ENCODE results near the gene RBM18. TPM values are rescaled to one million over a fixed set of nuclear protein-coding genes. Genes with fewer than 3 reads are reported as not detected.

Gene RBM18
- 16.0 TPM for total RNA-seq

GRCh38 chr9:122264360-122265148 lies at the start of gene RBM18, which contains the start of gene MRRF:
TSS of gene RBM18 (minus strand) at chr9:122264840. CDS start at chr9:122261492, 3,348 bp downstream.
TSS of gene MRRF (plus strand) at chr9:122264882. CDS start at chr9:122270892, 6,010 bp downstream.
- peak; percentile 98 for ATAC-seq
- intact Hi-C loops (cut with DNase I) = no loop called here
- peak; percentile 93 for DNase-seq (ENCODE audit: low spot score)

GRCh38 chr9:122314165-122314564 lies 49.5 kb upstream of the RBM18 start:
- intact Hi-C loops (cut with DNase I) = no loop called here
- DNase-seq (ENCODE audit: low spot score) = no peak
- ATAC-seq = no peak

GRCh38 chr9:122309861-122310260 lies 45.2 kb upstream of the RBM18 start:
- intact Hi-C loops (cut with DNase I) = no loop called here

GRCh38 chr9:122307925-122308324 lies 43.3 kb upstream of the RBM18 start:
- DNase-seq (ENCODE audit: low spot score) = no peak
- intact Hi-C loops (cut with DNase I) = no loop called here
- ATAC-seq = no peak

More at GRCh38 chr9:122309861-122310260, 45.2 kb upstream of the RBM18 start:
- no peak for ATAC-seq
- no peak for DNase-seq (ENCODE audit: low spot score)

- DNase-seq (ENCODE audit: low spot score) (no peak), ATAC-seq (no peak)
- intact Hi-C loops (cut with DNase I) = no loop called here
These were observed 42.4 kb upstream of the RBM18 start for GRCh38 chr9:122307061-122307460.

- ATAC-seq (no peak), DNase-seq (ENCODE audit: low spot score) (no peak)
- intact Hi-C loops (cut with DNase I) = no loop called here
These were observed 37.8 kb upstream of the RBM18 start for GRCh38 chr9:122302237-122303093.

GRCh38 chr9:122297512-122297911 lies 32.9 kb upstream of the RBM18 start:
- ATAC-seq = no peak
- intact Hi-C loops (cut with DNase I) = no loop called here
- DNase-seq (ENCODE audit: low spot score) = no peak

GRCh38 chr9:122294531-122294930 lies 29.9 kb upstream of the RBM18 start:
- DNase-seq (ENCODE audit: low spot score) (no peak), ATAC-seq (no peak)
- intact Hi-C loops (cut with DNase I) = no loop called here

- ATAC-seq = no peak
- intact Hi-C loops (cut with DNase I) = no loop called here
These were observed 26.8 kb upstream of the RBM18 start for GRCh38 chr9:122291458-122291857.

GRCh38 chr9:122287214-122287720 lies 22.6 kb upstream of the RBM18 start:
- ATAC-seq = no peak
- intact Hi-C loops (cut with DNase I) = no loop called here

More at GRCh38 chr9:122291458-122291857, 26.8 kb upstream of the RBM18 start:
- no peak for DNase-seq (ENCODE audit: low spot score)

GRCh38 chr9:122286764-122287163 lies 22.1 kb upstream of the RBM18 start:
- DNase-seq (ENCODE audit: low spot score) = no peak
- intact Hi-C loops (cut with DNase I) = no loop called here
- no peak for ATAC-seq

More at GRCh38 chr9:122287214-122287720, 22.6 kb upstream of the RBM18 start:
- no peak for DNase-seq (ENCODE audit: low spot score)

GRCh38 chr9:122281368-122281767 lies 16.7 kb upstream of the RBM18 start:
- DNase-seq (ENCODE audit: low spot score) (no peak), ATAC-seq (no peak)
- intact Hi-C loops (cut with DNase I) = no loop called here

- intact Hi-C loops (cut with DNase I) = no loop called here
- DNase-seq (ENCODE audit: low spot score) = no peak
- no peak for ATAC-seq
These were observed 12.8 kb upstream of the RBM18 start for GRCh38 chr9:122277285-122277897.

GRCh38 chr9:122276096-122276495 lies 11.5 kb upstream of the RBM18 start:
- DNase-seq (ENCODE audit: low spot score) (no peak), ATAC-seq (no peak)
- intact Hi-C loops (cut with DNase I) = no loop called here

- intact Hi-C loops (cut with DNase I) = no loop called here
- ATAC-seq (no peak), DNase-seq (ENCODE audit: low spot score) (no peak)
These were observed 9.4 kb upstream of the RBM18 start for GRCh38 chr9:122274055-122274454.

- DNase-seq (ENCODE audit: low spot score) (no peak), ATAC-seq (no peak)
- intact Hi-C loops (cut with DNase I) = no loop called here
These were observed 3.6 kb upstream of the RBM18 start for GRCh38 chr9:122268041-122268814.

GRCh38 chr9:122265149-122265915 lies 692 bp upstream of the RBM18 start:
- DNase-seq (ENCODE audit: low spot score) (no peak), ATAC-seq (peak; percentile 4)
- intact Hi-C loops (cut with DNase I) = no loop called here

All from sciatic nerve (tissue), 2 donors.